Measurements from ENCODE around the gene ZSCAN20.

GRCh38 chr1:33429856-33430691 is 42.4 kb upstream of the ZSCAN20 start:
- TF ChIP-seq CTCF (IDR thresholded peaks at IDR 0.05): no peak
- no peak for TF ChIP-seq POLR2A (IDR thresholded peaks at IDR 0.05)
